ENCODE data around the gene RBBP5.

The RBBP5 gene

DNA sequence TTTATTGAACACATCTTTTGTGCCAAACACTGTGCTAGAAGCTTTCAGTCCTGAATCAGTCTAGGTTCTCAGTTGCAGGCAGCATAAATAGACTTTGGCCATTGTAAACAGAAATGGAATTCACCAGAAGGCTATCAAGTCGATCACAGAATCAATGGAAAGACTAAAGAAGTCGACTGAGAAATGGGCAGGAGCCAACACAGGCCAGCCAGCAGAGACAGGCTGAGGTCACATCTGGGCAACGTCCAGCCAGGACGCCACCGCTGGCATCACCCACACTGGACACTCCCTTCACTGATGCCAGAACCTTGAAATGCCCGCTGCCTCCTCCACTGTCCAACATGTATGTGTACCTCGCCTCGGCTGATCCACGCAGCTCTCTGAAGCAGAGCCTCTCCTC, 84.2 kb downstream of the RBBP5 start:
- peaks cover 18% of the 10 kb centered on the region for H3K27me3 ChIP-seq (ENCODE audit: insufficient read depth, poor library complexity, severe bottlenecking)
- H3K27ac ChIP-seq (ENCODE audit: poor library complexity, severe bottlenecking): no peak overlapping the region
- no peak for TF ChIP-seq CTCF (IDR thresholded peaks at IDR 0.05; ENCODE audit: poor library complexity, severe bottlenecking)

More for the DNA sequence above, 84.2 kb downstream of the RBBP5 start:
- Histone ChIP-seq H3K4me3 (ENCODE audit: severe bottlenecking) (no peak overlapping the region), H3K4me1 (ENCODE audit: insufficient read depth, poor library complexity, severe bottlenecking) (no peaks in the 10 kb centered on the region), H3K9me3 (ENCODE audit: severe bottlenecking) (no peaks in the 10 kb centered on the region), H3K36me3 (ENCODE audit: low read depth) (no peaks in the 10 kb centered on the region)
- no peak for DNase-seq (ENCODE audit: low spot score)
- no peak for ATAC-seq (ENCODE audit: low read depth)

Measured in RWPE2 (cell line).